HG02943 (cell line): Measurements from ENCODE around the gene MMP15.

Source experiments
- ATAC-seq: cut with Tn5 transposase; IDR thresholded peaks from one replicate; pipeline ENCODE4 v1.9.1; 2021; ENCODE audit warnings: mild to moderate bottlenecking, low read depth, moderate library complexity; ENCODE audit not compliant: unreplicated experiment

Gene MMP15

DNA sequence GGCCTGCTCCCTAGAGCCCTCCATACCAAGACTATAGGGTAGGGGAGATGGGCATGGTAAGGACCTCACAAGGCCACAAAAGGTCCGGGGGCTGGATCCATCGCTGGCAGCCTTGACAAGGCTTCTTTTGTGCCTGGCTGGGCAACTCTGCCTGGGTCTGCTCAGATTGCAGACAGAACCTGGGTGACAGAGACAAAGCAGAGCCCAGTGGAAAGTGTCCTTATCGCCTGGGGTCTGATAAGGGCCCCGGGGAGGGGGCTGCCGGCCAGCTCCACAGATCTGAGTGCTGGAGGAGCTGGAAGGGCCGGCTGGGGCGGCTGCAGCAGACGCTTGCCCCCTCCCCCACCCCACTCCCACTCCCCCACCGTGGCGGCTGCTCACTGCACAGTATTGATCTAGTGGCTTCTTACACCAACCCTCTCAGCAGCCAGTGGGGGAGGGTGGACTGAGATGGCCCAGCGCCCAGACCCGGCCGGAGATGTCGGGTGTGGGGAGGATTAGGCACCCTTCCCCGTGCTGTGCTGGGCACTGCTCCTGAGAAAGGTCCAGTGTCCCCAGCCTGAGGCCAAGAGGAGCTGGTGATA is 7.2 kb downstream of the MMP15 start:
- ATAC-seq: no peak

- no peak for ATAC-seq
These were observed 8.7 kb downstream of the MMP15 start for GRCh38 chr16:58034128-58034685.

- ATAC-seq: no peak
These were observed 9.2 kb downstream of the MMP15 start for GRCh38 chr16:58034774-58035173.

DNA sequence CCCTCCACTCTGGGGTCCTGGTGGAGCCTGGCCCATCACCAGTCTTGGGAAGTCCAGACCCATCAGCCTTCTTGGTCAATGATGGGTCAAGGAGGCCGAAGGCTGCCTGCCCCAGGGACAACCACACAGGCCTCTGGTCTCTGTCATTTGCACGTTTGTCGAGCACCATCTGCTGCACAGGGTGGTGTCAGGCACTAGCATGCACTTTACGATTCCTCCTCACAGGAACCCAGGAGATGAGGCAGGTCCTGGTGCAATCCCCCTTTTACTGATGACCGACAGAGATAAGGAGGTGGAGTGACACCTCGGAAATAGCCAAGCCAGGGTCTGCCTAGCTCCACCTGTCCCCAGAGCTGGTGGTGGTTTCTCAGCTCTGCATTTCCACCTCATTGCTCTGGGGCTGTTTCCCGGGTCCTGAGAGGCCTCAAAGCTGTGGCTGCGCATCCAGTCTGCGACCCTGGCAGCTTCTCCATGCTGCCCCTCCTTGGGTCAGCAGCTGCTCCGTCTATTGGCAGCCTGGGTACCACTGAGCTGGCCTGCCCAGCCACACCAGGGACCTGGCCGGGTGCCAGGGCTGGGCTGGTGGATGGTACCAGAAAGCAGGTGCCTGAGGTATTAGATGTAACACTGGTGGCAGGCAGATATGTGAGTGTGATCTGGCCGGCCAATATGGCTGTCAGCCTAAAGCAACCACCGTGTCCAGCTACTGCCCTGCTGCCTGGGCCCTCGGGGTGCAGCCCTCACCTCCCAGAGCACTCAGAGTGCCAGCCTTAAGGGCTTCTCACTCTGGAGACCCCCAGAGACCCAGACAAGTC is 10.0 kb downstream of the MMP15 start:
- ATAC-seq: no peak

DNA sequence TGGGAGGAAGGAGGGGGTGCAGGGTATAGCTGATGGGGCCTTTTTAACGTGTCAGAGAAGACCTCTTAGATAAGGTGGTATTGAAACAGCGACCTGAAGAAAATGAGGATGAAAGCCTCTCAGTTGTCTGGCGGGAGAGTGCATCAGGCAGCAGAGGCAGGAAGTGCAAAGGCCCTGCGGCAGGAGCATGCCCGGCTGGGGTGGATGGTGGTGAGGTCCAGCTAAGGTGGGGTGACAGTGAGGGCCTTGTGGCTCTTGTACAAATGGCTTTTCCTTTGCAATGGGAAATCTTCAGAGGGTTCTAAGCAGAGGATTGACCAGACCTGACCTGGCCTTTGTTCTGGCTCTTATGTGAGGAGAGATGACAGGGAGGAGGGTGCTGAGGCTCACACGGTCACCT is 11.4 kb downstream of the MMP15 start:
- ATAC-seq: no peak

- ATAC-seq: no peak
These were observed 12.0 kb downstream of the MMP15 start for GRCh38 chr16:58037365-58038057.

GRCh38 chr16:58038219-58038641 is 12.7 kb downstream of the MMP15 start:
- ATAC-seq: no peak

DNA sequence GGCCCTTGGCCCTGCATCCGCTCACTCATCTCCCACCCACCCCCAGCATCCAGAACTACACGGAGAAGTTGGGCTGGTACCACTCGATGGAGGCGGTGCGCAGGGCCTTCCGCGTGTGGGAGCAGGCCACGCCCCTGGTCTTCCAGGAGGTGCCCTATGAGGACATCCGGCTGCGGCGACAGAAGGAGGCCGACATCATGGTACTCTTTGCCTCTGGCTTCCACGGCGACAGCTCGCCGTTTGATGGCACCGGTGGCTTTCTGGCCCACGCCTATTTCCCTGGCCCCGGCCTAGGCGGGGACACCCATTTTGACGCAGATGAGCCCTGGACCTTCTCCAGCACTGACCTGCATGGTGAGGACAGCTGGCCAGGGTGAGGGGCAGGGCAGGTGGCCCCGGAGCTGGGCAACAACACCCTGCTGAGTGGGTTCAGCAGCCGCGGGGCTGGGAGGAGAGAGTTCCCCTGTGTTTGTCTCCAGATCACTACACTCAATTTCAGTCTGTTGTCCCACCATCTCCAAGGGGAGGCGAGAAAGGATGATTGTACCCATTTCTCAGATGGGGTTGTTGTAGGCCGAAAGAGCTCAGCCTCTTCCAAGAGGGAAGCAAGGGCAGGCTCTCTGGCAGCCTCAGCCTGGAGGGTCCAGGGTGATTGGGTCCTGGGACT is 14.4 kb downstream of the MMP15 start:
- ATAC-seq: no peak

GRCh38 chr16:58040496-58040846 is 14.9 kb downstream of the MMP15 start:
- no peak for ATAC-seq

DNA sequence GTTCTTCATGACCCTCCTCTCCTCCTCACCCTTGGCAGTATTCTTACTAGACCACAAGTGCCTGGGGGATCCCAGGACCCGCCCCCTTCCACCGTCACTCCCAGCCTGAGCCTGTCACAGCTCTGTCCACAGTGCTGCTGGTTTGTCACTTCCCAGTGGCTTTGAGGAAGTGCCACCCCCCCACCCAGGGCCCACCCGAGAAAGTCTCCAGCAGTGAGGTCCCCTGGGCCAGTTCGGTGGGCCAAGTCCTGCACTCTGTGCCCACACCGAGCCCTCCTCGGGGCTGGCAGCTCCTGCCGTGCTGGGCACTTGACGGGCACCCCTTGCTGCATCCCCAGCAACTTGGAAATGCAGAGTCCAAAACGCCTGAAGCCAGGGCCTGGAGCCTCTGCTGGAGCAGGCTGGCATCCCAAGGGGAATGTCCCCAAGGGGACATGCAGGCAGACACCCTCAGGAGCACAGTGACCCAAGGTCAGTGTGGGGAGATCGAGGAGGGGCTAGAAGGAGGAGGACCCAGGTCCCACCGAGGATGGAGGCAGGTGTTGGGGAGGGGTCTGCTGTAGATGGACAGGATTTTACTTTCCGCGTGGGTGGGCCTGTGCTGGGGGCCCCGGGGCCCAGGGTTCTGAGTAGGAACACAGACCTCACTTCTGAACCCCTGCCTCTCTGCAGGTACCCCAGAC is 15.5 kb downstream of the MMP15 start:
- ATAC-seq: no peak

GRCh38 chr16:58041628-58041955 is 16.0 kb downstream of the MMP15 start:
- ATAC-seq: no peak

GRCh38 chr16:58042001-58042885 is 16.7 kb downstream of the MMP15 start:
- no peak for ATAC-seq

DNA sequence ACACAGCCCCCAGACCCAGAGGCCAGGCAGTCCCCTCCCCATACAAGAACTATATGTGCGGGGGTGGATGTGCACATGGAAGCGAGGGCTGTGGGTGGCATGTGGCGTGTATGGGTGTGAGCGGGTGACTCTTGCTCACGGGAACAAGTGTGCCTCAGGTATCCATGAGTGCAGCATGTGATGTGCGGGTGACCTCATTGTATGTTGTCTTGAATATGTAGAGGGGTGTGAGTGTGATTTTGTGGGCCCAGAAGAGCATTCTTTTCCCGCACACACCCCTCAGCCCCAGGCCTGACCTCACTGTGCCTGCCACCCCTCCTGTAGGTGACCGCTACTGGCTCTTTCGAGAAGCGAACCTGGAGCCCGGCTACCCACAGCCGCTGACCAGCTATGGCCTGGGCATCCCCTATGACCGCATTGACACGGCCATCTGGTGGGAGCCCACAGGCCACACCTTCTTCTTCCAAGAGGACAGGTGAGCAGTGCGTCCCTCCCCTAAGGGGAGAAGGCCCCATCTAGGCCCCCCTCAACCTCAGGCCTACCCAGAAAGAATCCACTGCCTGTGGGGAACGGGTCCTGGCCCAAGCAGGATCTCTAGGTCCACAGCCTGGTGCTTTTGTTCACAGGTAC is 17.4 kb downstream of the MMP15 start:
- ATAC-seq: no peak

GRCh38 chr16:58043571-58044155 is 18.1 kb downstream of the MMP15 start:
- no peak for ATAC-seq

DNA sequence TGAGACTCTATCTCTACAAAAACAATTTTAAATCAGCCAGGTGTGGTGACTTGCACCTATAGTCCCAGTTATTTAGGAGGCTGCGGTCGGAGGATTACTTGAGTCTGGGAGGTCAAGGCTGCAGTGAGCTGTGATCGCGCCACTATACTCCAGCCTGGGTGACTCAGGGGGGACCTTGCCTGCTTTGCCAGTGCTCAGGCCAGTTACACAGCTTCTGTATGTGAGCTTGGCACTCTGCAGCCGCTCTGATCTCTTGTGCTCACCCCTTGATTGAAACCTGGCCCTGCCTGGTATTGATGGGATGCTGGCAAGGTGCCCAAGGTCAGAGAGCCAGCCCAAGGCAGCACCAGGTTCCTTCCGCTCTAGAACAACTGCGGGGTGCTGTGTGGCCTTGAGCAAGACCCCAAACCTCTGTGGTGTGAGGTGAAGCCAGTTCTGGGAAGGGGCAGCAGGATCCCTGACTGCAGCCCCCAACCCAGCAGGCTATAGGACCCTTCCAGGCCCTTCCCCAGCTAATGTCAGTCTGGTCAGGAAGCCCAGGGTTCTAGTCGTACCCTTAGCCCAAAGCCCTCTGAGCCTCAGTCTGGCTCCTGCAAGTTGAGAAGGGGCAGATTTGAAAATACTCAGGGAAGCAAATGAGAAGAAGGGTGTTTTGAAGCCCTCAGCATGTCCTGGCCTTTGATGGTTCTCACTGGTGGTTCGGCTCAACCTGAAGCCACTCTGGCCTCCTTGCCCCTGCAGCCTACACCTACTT is 18.9 kb downstream of the MMP15 start:
- ATAC-seq: no peak

DNA sequence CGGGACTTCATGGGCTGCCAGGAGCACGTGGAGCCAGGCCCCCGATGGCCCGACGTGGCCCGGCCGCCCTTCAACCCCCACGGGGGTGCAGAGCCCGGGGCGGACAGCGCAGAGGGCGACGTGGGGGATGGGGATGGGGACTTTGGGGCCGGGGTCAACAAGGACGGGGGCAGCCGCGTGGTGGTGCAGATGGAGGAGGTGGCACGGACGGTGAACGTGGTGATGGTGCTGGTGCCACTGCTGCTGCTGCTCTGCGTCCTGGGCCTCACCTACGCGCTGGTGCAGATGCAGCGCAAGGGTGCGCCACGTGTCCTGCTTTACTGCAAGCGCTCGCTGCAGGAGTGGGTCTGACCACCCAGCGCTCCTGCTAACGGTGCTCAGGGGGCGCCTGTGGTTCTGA is 19.5 kb downstream of the MMP15 start:
- ATAC-seq: no peak

DNA sequence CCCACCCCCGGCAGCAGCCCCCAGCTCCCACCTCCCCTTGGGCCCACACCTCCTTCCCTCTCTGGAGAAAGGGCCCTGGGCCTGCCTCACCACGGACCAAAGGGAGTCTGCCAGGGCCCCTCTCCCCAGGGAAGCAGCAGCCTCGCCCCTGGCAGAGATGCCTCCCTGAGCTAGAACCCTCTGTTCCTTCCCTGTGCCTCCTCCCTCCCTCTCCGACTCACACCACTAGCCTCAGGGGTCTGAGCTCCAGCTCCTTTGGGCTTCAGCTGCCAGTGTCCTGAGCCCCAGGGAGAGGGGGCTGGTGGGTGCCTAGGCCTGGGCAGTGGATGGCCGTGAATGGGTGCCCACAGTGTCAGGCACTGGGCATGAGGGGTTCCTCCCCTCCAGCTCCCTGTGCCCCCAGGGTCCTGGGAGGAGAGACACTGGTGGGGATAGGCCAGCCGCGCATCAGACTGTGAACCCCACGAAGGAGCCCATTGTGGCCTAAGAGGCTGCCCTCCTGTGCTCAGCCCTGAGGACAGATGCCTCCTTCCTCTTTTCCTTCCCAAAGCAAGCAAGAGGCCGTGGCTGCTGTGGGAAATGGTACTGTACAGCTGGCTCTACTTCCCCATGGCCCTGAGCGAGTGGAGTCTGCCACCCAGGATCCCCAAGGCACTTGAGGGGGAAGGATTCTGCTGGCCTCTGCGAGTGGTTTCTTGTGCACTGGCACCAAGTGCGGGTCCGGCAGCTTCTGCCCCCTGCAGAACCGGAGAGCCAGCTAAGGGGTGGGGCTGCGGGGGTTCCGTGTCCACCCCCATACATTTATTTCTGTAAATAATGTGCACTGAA is 20.7 kb downstream of the MMP15 start:
- no peak for ATAC-seq
